Ishikawa (cell line): ENCODE data around the gene TM2D3.

ENCODE experiments used
- CEBPB ChIP-seq: IDR thresholded peaks from 2 replicates; pipeline ENCODE4 v1.6.1; 2012
- CREB1 ChIP-seq: IDR thresholded peaks from 2 replicates; pipeline ENCODE4 v1.6.1; 2012; ENCODE audit warnings: low read depth
- EGR1 ChIP-seq: IDR thresholded peaks from 2 replicates; pipeline ENCODE4 v1.6.1; 2012
- EP300 ChIP-seq: IDR thresholded peaks from 2 replicates; pipeline ENCODE4 v1.6.1; 2012; ENCODE audit warnings: borderline replicate concordance
- FOXM1 ChIP-seq: IDR thresholded peaks from 2 replicates; pipeline ENCODE4 v1.6.1; 2012; ENCODE audit warnings: low read depth, borderline replicate concordance
- NFIC ChIP-seq: IDR thresholded peaks from 2 replicates; pipeline ENCODE4 v1.6.1; 2012
- RAD21 ChIP-seq: IDR thresholded peaks from 2 replicates; pipeline ENCODE4 v1.6.1; 2012; ENCODE audit warnings: low read depth
- TAF1 ChIP-seq: IDR thresholded peaks from 2 replicates; pipeline ENCODE4 v1.6.1; 2012; ENCODE audit warnings: low read depth, mild to moderate bottlenecking
- TCF12 ChIP-seq: IDR thresholded peaks from 2 replicates; pipeline ENCODE4 v1.6.1; 2012; ENCODE audit warnings: low read depth
- TEAD4 ChIP-seq: IDR thresholded peaks from 2 replicates; pipeline ENCODE4 v1.6.1; 2012
- YY1 ChIP-seq: IDR thresholded peaks from 2 replicates; pipeline ENCODE4 v1.6.1; 2012; ENCODE audit warnings: low read depth
- ZBTB7A ChIP-seq: IDR thresholded peaks from 2 replicates; pipeline ENCODE4 v1.6.1; 2012; ENCODE audit warnings: low read depth
- TF ChIP-seq, protein P1 (sequence below): IDR thresholded peaks from 2 replicates; pipeline ENCODE4 v1.6.1; 2012; ENCODE audit warnings: low read depth, mild to moderate bottlenecking
- TF ChIP-seq, protein P2 (sequence below): IDR thresholded peaks from 2 replicates; pipeline ENCODE4 v1.6.1; 2012
- TF ChIP-seq, protein P3 (sequence below): IDR thresholded peaks from 2 replicates; pipeline ENCODE4 v1.6.1; 2012

The TM2D3 gene

DNA sequence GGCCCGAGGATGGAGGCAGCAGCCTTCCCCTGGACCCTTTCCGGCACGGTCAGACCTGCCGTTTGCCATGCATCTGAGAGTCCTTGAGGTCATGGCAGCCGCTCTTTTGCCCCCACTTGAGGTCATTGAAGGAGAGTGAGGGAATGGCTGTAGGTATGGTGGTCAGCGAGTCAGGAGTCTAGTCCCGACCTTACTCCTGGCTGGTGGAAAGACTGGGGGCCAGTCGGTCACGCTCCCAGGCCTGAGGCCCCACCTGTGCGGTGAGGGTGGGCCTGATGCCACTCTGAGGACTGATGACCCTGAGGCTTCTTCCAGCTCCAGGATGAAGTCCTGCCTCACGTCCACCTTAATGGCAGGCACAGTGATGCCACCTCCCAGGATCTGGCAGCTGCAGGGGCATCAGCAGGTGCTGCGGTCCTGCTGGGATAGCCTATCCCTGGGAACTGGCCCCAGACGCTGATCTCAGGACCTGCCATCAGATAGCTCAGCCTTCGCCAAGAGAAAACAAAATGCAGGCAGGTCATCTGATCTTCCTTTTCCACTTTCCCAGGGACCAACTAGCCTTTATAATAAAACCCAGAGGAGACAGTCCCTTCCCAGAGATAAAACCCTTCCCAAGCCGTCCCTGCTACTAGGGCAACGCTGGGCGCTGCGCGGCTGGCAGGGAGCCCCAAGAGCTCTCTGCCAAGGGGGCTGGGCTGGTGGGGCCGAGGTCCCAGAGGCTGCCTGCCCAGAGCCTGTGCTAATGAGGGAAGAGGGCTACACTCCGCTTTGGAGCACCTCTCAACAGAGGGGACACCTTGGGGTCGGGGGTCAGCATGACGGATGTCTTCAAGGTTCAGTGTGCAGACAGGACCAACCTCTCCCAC, 42.2 kb downstream of the TM2D3 start:
- TF ChIP-seq TCF12 (no peak), YY1 (no peak), NFIC (no peak), FOXM1 (no peak), RAD21 (no peak), ZBTB7A (no peak), EGR1 (no peak), EP300 (no peak), CEBPB (no peak), CREB1 (no peak), TEAD4 (no peak), TAF1 (no peak)
- TF ChIP-seq, protein P1, sequence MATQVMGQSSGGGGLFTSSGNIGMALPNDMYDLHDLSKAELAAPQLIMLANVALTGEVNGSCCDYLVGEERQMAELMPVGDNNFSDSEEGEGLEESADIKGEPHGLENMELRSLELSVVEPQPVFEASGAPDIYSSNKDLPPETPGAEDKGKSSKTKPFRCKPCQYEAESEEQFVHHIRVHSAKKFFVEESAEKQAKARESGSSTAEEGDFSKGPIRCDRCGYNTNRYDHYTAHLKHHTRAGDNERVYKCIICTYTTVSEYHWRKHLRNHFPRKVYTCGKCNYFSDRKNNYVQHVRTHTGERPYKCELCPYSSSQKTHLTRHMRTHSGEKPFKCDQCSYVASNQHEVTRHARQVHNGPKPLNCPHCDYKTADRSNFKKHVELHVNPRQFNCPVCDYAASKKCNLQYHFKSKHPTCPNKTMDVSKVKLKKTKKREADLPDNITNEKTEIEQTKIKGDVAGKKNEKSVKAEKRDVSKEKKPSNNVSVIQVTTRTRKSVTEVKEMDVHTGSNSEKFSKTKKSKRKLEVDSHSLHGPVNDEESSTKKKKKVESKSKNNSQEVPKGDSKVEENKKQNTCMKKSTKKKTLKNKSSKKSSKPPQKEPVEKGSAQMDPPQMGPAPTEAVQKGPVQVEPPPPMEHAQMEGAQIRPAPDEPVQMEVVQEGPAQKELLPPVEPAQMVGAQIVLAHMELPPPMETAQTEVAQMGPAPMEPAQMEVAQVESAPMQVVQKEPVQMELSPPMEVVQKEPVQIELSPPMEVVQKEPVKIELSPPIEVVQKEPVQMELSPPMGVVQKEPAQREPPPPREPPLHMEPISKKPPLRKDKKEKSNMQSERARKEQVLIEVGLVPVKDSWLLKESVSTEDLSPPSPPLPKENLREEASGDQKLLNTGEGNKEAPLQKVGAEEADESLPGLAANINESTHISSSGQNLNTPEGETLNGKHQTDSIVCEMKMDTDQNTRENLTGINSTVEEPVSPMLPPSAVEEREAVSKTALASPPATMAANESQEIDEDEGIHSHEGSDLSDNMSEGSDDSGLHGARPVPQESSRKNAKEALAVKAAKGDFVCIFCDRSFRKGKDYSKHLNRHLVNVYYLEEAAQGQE, result no peak
- TF ChIP-seq, protein P2, sequence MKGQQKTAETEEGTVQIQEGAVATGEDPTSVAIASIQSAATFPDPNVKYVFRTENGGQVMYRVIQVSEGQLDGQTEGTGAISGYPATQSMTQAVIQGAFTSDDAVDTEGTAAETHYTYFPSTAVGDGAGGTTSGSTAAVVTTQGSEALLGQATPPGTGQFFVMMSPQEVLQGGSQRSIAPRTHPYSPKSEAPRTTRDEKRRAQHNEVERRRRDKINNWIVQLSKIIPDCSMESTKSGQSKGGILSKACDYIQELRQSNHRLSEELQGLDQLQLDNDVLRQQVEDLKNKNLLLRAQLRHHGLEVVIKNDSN, result no peak
- TF ChIP-seq, protein P3, sequence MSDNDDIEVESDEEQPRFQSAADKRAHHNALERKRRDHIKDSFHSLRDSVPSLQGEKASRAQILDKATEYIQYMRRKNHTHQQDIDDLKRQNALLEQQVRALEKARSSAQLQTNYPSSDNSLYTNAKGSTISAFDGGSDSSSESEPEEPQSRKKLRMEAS, result no peak

DNA sequence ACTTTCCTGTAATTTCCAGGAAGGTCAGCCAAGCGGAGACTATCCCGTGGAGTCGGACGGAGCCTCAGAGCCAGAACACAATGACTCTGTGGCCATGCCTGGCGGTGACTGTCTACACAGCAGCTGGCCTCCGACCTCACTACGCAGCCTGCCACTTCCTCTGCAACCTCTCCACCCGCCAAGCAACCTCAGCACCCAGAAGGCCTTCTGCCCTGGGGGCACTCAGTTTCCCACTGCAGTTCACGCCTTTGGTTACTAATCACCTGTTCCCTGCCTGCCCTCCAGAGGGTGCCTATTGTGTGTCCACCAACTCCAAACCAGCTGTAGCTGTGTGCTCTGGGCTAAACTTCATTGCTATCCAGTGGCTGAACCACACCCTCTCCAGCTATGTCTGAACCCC, 44.0 kb downstream of the TM2D3 start:
- TF ChIP-seq TAF1 (no peak), CEBPB (no peak), RAD21 (peak; percentile 16; the same call in 1 of the 2 replicates)
- TF ChIP-seq, protein P2, result no peak

GRCh38 chr15:101607108-101607507, 45.1 kb downstream of the TM2D3 start:
- no peak for TF ChIP-seq TEAD4
- no peak for TF ChIP-seq FOXM1
- no peak for TF ChIP-seq TAF1
- TF ChIP-seq, protein P3, result no peak
- TF ChIP-seq EGR1, result no peak
- TF ChIP-seq, protein P1, result no peak
- TF ChIP-seq, protein P2, result no peak
- no peak for TF ChIP-seq YY1
- TF ChIP-seq ZBTB7A, result no peak
- no peak for TF ChIP-seq NFIC
- no peak for TF ChIP-seq CREB1
- TF ChIP-seq RAD21, result no peak
- no peak for TF ChIP-seq CEBPB
- TF ChIP-seq EP300, result no peak
- no peak for TF ChIP-seq TCF12

GRCh38 chr15:101604124-101604874, 47.9 kb downstream of the TM2D3 start:
- TF ChIP-seq TCF12, result no peak
- no peak for TF ChIP-seq FOXM1
- TF ChIP-seq, protein P2, result no peak
- no peak for TF ChIP-seq TAF1
- no peak for TF ChIP-seq TEAD4
- no peak for TF ChIP-seq EP300

DNA sequence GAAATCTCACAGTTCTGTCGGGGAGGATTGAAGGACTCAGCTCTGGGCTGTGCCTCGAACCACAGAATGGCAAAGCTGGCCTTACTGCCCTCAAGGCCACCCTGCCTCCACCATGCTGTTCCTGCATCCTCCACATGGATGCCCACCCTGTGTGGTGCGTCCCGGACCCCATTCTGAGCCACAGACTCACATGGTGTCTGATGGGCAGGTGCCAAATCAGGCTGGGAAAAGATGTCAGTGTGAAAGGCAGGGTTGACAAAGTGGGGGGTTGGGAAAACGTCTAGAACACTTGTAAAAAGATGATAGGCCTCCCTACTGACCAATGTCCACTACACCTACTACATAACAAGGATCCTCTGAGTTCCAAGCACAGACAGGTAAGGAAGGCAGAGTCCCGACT, 49.4 kb downstream of the TM2D3 start:
- TF ChIP-seq, protein P3, result no peak
- TF ChIP-seq TAF1 (no peak), CEBPB (no peak), EP300 (no peak), CREB1 (no peak)
